Esophagus muscularis mucosa (tissue), 4 donors: ENCODE measurements around the gene PLN. TPM values are rescaled to one million over a fixed set of nuclear protein-coding genes. Genes with fewer than 3 reads are reported as not detected.

ENCODE experiments used
- DNase-seq: peaks from one replicate; pipeline ENCODE4 v3.0.0-alpha.2; 2017; ENCODE audit errors: extremely low spot score
- H3K27ac ChIP-seq, 4 donors: fragments of 200-600 bp; sonication (generic); replicated peaks in 1 of 4; 1 replicate in 3 of 4; 2 replicates in 1 of 4; pipeline ENCODE4 v1.5.1; 2016 to 2019; ENCODE audit warnings: mild to moderate bottlenecking in 1 of 4
- H3K27me3 ChIP-seq, 4 donors: fragments of 200-600 bp; sonication (generic); one replicate each; pipeline versions ENCODE4 v1.5.1 to v1.6.0; 2016 to 2019
- H3K36me3 ChIP-seq, 4 donors: fragments of 200-600 bp; sonication (generic); one replicate each; pipeline ENCODE4 v1.5.1; 2016 to 2019
- H3K4me1 ChIP-seq, 4 donors: fragments of 200-600 bp; sonication (generic); one replicate each; pipeline ENCODE4 v1.5.1; 2016 to 2019
- H3K4me3 ChIP-seq, 4 donors: fragments of 200-600 bp; sonication (generic); 1 replicate in 2 of 4; 2 replicates in 2 of 4; pipeline ENCODE4 v1.5.1; 2016 to 2019; ENCODE audit warnings: mild to moderate bottlenecking in 4 of 4, moderate library complexity in 1 of 4
- H3K9me3 ChIP-seq, 4 donors: fragments of 200-600 bp; sonication (generic); 1 replicate in 3 of 4; 2 replicates in 1 of 4; pipeline ENCODE4 v1.5.1; 2016 to 2019
- CTCF ChIP-seq, 3 experiments: fragments of 200-600 bp in 2 of 3; fragments of 450-650 bp in 1 of 3; sonication (generic) in 2 of 3; IDR thresholded peaks; one replicate each; pipeline ENCODE4 v1.5.1; 2017 to 2019; ENCODE audit warnings: antibody characterized with exemption in 3 of 3, mild to moderate bottlenecking in 2 of 3, moderate library complexity in 1 of 3
- EP300 ChIP-seq: sonication (generic); formaldehyde crosslinking; IDR thresholded peaks from one replicate; pipeline ENCODE4 v1.6.1; 2017; ENCODE audit warnings: antibody characterized with exemption
- POLR2A ChIP-seq: fragments of 450-650 bp; IDR thresholded peaks from one replicate; pipeline ENCODE4 v1.6.1; 2017; ENCODE audit warnings: antibody characterized with exemption, moderate library complexity, mild to moderate bottlenecking, low read depth
- POLR2AphosphoS5 ChIP-seq, 2 donors: sonication (generic); formaldehyde crosslinking; IDR thresholded peaks; one replicate each; pipeline ENCODE4 v1.6.1; 2017; ENCODE audit warnings: antibody characterized with exemption in 2 of 2
- WGBS: methylation state at CpG from one replicate; pipeline ENCODE4 v1.1.5; 2018; 5-methylcytosine and 5-hydroxymethylcytosine counted together
- intact Hi-C: fragments of 100-400 bp; cut with DNase I; formaldehyde crosslinking; loops from one replicate; pipeline ENCODE4 v1.15.1; 2023
- total RNA-seq, 4 donors: library from RNA; depleted of rRNA; stranded (reverse); fragments of >200 nt; gene quantifications; one replicate each; pipeline versions ENCODE4 v1.1.0 to v1.2.1, GENCODE V29; 2016

PLN gene
- total RNA-seq, 4 donors from 2014 or later: 262 to 431 (median 319) TPM

DNA sequence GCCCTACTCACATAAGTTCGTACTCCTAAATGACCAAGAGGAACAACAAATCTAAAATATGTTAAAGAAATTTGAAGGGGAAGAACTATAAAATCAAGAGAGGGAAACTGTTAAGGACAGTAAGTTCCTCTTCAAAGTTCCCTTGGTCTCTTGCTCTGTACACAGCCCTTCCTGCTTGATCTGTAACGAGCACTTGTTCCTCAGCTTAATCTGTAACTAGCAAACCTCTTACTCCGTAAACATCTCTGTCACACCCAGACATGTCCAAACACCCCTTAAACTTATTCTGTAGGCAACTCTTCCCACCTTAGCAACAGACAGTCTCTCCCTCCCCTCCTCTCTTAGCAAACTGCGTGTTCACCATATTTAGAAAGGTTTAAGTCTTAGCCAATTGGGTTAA is 29.9 kb downstream of the PLN start:
- peaks cover 10 to 55% (median 43%) of the 10 kb centered on the region in 4 donors for H3K9me3 ChIP-seq
- intact Hi-C loops: no loop called here
- peaks cover 0 to 9% (median 7%) of the 10 kb centered on the region in 4 donors for H3K36me3 ChIP-seq
- H3K4me3 ChIP-seq: no peak overlapping the region
- no peak overlapping the region for H3K27ac ChIP-seq
- H3K4me1 ChIP-seq: peaks cover 9 to 17% (median 15%) of the 10 kb centered on the region in 4 donors
- no peak for DNase-seq
- no peak for TF ChIP-seq EP300
- TF ChIP-seq CTCF (IDR thresholded peaks at IDR 0.05): no peak
- no peak for TF ChIP-seq POLR2A
- TF ChIP-seq POLR2AphosphoS5 (IDR thresholded peaks at IDR 0.05): no peak
- H3K27me3 ChIP-seq: no peaks in the 10 kb centered on the region
- 71% methylated on average over 4 of the region's 4 CpGs for WGBS

- Histone ChIP-seq H3K9me3 (peaks cover 7 to 54% (median 41%) of the 10 kb centered on the region in 4 donors), H3K27ac (no peak overlapping the region), H3K4me1 (peaks cover 9 to 17% (median 15%) of the 10 kb centered on the region in 4 donors), H3K36me3 (peaks cover 0 to 9% (median 7%) of the 10 kb centered on the region in 4 donors), H3K4me3 (no peak overlapping the region), H3K27me3 (no peaks in the 10 kb centered on the region)
- TF ChIP-seq EP300 (no peak), POLR2A (no peak), POLR2AphosphoS5 (IDR thresholded peaks at IDR 0.05) (no peak), CTCF (IDR thresholded peaks at IDR 0.05) (no peak)
- WGBS: 98% methylated on average over 12 of the region's 12 CpGs
- intact Hi-C loops: no loop called here
- no peak for DNase-seq
These were observed 30.5 kb downstream of the PLN start for GRCh38 chr6:118578617-118579016.

GRCh38 chr6:118579786-118580185 is 31.7 kb downstream of the PLN start:
- TF ChIP-seq CTCF (IDR thresholded peaks at IDR 0.05) (no peak), POLR2AphosphoS5 (IDR thresholded peaks at IDR 0.05) (no peak), POLR2A (no peak), EP300 (no peak)
- intact Hi-C loops: loop anchor here (2.0 to 10.0 kb wide), 2 partner anchors 195 to 297 kb away; no protein-coding TSS in a partner anchor
- peaks cover 9 to 17% (median 15%) of the 10 kb centered on the region in 4 donors for H3K4me1 ChIP-seq
- peaks cover 0 to 42% (median 29%) of the 10 kb centered on the region in 4 donors for H3K9me3 ChIP-seq
- no peaks in the 10 kb centered on the region for H3K27me3 ChIP-seq
- peaks cover 0 to 2% (median under 1%) of the 10 kb centered on the region in 4 donors for H3K36me3 ChIP-seq
- WGBS: 92% methylated on average over 2 of the region's 2 CpGs
- DNase-seq: no peak
- H3K4me3 ChIP-seq: no peak overlapping the region
- no peak overlapping the region for H3K27ac ChIP-seq

- peak in 1 of 2 donors; percentile 19 for TF ChIP-seq POLR2AphosphoS5 (IDR thresholded peaks at IDR 0.05)
- peak; percentile 65 to 78 (median 75) for TF ChIP-seq CTCF (IDR thresholded peaks at IDR 0.05)
- TF ChIP-seq POLR2A: no peak
- no peak for TF ChIP-seq EP300
- peaks cover 9 to 17% (median 15%) of the 10 kb centered on the region in 4 donors for H3K4me1 ChIP-seq
- H3K27ac ChIP-seq: peak overlapping the region in 2 of 4 donors; percentile 10 to 40
- H3K9me3 ChIP-seq: peaks cover 0 to 34% (median 23%) of the 10 kb centered on the region in 4 donors
- DNase-seq: no peak
- intact Hi-C loops: loop anchor here (2.0 to 10.0 kb wide), 2 partner anchors 194 to 298 kb away; no protein-coding TSS in a partner anchor
- no peak overlapping the region for H3K4me3 ChIP-seq
- 66% methylated on average over 8 of the region's 10 CpGs for WGBS
- H3K36me3 ChIP-seq: no peaks in the 10 kb centered on the region
- no peaks in the 10 kb centered on the region for H3K27me3 ChIP-seq
These were observed 32.7 kb downstream of the PLN start for GRCh38 chr6:118580585-118581419.
